Endothelial cell (in vitro differentiated cells): Measurements from ENCODE around the gene PKP3. TPM values are rescaled to one million over a fixed set of nuclear protein-coding genes. Genes with fewer than 3 reads are reported as not detected.

Experiments used
- DNase-seq: peaks from one replicate; pipeline ENCODE4 v3.0.0; 2021; ENCODE audit warnings: low spot score
- H3K27ac Mint-ChIP-seq: one replicate; pipeline ENCODE4 v1.8.0; 2021; ENCODE audit warnings: mixed read lengths, inconsistent platforms; ENCODE audit not compliant: unreplicated experiment
- H3K27me3 Mint-ChIP-seq: one replicate; pipeline ENCODE4 v1.8.0; 2021; ENCODE audit warnings: mild to moderate bottlenecking, moderate library complexity, mixed read lengths, inconsistent platforms; ENCODE audit not compliant: unreplicated experiment
- H3K36me3 Mint-ChIP-seq: one replicate; pipeline ENCODE4 v1.8.0; 2021; ENCODE audit warnings: mild to moderate bottlenecking, low read depth, mixed read lengths, inconsistent platforms; ENCODE audit not compliant: unreplicated experiment
- H3K4me1 Mint-ChIP-seq: one replicate; pipeline ENCODE4 v1.8.0; 2021; ENCODE audit warnings: mild to moderate bottlenecking, mixed read lengths, inconsistent platforms; ENCODE audit not compliant: unreplicated experiment
- H3K4me3 Mint-ChIP-seq: one replicate; pipeline ENCODE4 v1.8.0; 2021; ENCODE audit warnings: mild to moderate bottlenecking, mixed read lengths, inconsistent platforms; ENCODE audit not compliant: unreplicated experiment
- H3K9me3 Mint-ChIP-seq: one replicate; pipeline ENCODE4 v1.8.0; 2021; ENCODE audit warnings: mixed read lengths, inconsistent platforms; ENCODE audit not compliant: unreplicated experiment
- total RNA-seq: library from RNA; stranded (reverse); fragmentation: NEBNext Ultra II Directional; extraction: Animal tissue kit (Norgen Biotek cat#: 25700); gene quantifications from one replicate; pipeline ENCODE4 v1.2.1, GENCODE V29; 2021; ENCODE audit not compliant: unreplicated experiment
- TF ChIP-seq, protein P1 (sequence below): fragments of 200-600 bp; sonication (generic); IDR thresholded peaks from one replicate; pipeline ENCODE4 v1.5.0; 2021; ENCODE audit warnings: antibody characterized with exemption; ENCODE audit not compliant: unreplicated experiment

The PKP3 gene
- total RNA-seq, 1 donor from 2014 or later = 0.49 TPM

GRCh38 chr11:429931-430456, 36.0 kb downstream of the PKP3 start:
- Mint-ChIP-seq H3K4me3 (no peak overlapping the region), H3K27ac (no peak overlapping the region), H3K27me3 (peaks cover 12% of the 10 kb centered on the region), H3K9me3 (no peaks in the 10 kb centered on the region), H3K36me3 (no peaks in the 10 kb centered on the region), H3K4me1 (no peaks in the 10 kb centered on the region)
- TF ChIP-seq, protein P1, sequence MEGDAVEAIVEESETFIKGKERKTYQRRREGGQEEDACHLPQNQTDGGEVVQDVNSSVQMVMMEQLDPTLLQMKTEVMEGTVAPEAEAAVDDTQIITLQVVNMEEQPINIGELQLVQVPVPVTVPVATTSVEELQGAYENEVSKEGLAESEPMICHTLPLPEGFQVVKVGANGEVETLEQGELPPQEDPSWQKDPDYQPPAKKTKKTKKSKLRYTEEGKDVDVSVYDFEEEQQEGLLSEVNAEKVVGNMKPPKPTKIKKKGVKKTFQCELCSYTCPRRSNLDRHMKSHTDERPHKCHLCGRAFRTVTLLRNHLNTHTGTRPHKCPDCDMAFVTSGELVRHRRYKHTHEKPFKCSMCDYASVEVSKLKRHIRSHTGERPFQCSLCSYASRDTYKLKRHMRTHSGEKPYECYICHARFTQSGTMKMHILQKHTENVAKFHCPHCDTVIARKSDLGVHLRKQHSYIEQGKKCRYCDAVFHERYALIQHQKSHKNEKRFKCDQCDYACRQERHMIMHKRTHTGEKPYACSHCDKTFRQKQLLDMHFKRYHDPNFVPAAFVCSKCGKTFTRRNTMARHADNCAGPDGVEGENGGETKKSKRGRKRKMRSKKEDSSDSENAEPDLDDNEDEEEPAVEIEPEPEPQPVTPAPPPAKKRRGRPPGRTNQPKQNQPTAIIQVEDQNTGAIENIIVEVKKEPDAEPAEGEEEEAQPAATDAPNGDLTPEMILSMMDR = no peak
- DNase-seq = no peak

GRCh38 chr11:431921-432320, 37.9 kb downstream of the PKP3 start:
- TF ChIP-seq, protein P1 = no peak
- no peaks in the 10 kb centered on the region for H3K36me3 Mint-ChIP-seq

GRCh38 chr11:432501-433100, 38.6 kb downstream of the PKP3 start:
- H3K27me3 Mint-ChIP-seq = peaks cover 14% of the 10 kb centered on the region
- peaks cover 3% of the 10 kb centered on the region for H3K36me3 Mint-ChIP-seq
- TF ChIP-seq, protein P1 = no peak
- no peak overlapping the region for H3K27ac Mint-ChIP-seq
- H3K4me3 Mint-ChIP-seq = no peak overlapping the region
- no peaks in the 10 kb centered on the region for H3K4me1 Mint-ChIP-seq
- DNase-seq = no peak
- peaks cover 4% of the 10 kb centered on the region for H3K9me3 Mint-ChIP-seq

More at GRCh38 chr11:431921-432320, 37.9 kb downstream of the PKP3 start:
- peaks cover 14% of the 10 kb centered on the region for H3K27me3 Mint-ChIP-seq
- H3K4me1 Mint-ChIP-seq = no peaks in the 10 kb centered on the region
- H3K27ac Mint-ChIP-seq = no peak overlapping the region
- no peak for DNase-seq
- H3K9me3 Mint-ChIP-seq = no peaks in the 10 kb centered on the region
- H3K4me3 Mint-ChIP-seq = no peak overlapping the region

GRCh38 chr11:433111-433510, 39.1 kb downstream of the PKP3 start:
- no peaks in the 10 kb centered on the region for H3K4me1 Mint-ChIP-seq

GRCh38 chr11:433641-434040, 39.6 kb downstream of the PKP3 start:
- Mint-ChIP-seq H3K9me3 (peaks cover 4% of the 10 kb centered on the region), H3K4me1 (no peaks in the 10 kb centered on the region), H3K36me3 (peaks cover 3% of the 10 kb centered on the region), H3K27ac (no peak overlapping the region), H3K4me3 (no peak overlapping the region), H3K27me3 (peaks cover 18% of the 10 kb centered on the region)
- TF ChIP-seq, protein P1 = no peak
- no peak for DNase-seq

More at GRCh38 chr11:433111-433510, 39.1 kb downstream of the PKP3 start:
- DNase-seq = no peak
- peaks cover 15% of the 10 kb centered on the region for H3K27me3 Mint-ChIP-seq
- H3K9me3 Mint-ChIP-seq = peaks cover 4% of the 10 kb centered on the region
- TF ChIP-seq, protein P1 = no peak
- H3K27ac Mint-ChIP-seq = no peak overlapping the region
- peaks cover 3% of the 10 kb centered on the region for H3K36me3 Mint-ChIP-seq
- H3K4me3 Mint-ChIP-seq = no peak overlapping the region
